GM23338 (cell line): ENCODE measurements around the gene SIKE1. TPM values are rescaled to one million over a fixed set of nuclear protein-coding genes. Genes with fewer than 3 reads are reported as not detected.

ENCODE experiments used
- ATAC-seq: fragments of 200-7000 bp; cut with Tn5 transposase; 3 replicates; pipeline ENCODE4 v1.9.1; 2020
- DNase-seq: peaks from one replicate; pipeline ENCODE4 v3.0.0-alpha.2; 2015; ENCODE audit warnings: low spot score
- H2AFZ ChIP-seq: fragments of 200-600 bp; sonication (generic); 2 replicates; pipeline ENCODE4 v1.8.0; 2016; ENCODE audit warnings: antibody characterized with exemption, mild to moderate bottlenecking, moderate library complexity
- H3F3A ChIP-seq: fragments of 200-600 bp; sonication (generic); replicated peaks from 2 replicates; pipeline ENCODE4 v1.8.0; 2017; ENCODE audit warnings: antibody characterized with exemption, mixed run types, low read depth
- H3K27ac ChIP-seq: fragments of 200-600 bp; sonication (generic); 2 replicates; pipeline ENCODE4 v1.6.1; 2016; ENCODE audit warnings: low read depth
- H3K27me3 ChIP-seq: fragments of 200-600 bp; sonication (generic); 2 replicates; pipeline ENCODE4 v1.8.0; 2016; ENCODE audit warnings: mild to moderate bottlenecking, mixed run types, moderate library complexity; ENCODE audit not compliant: insufficient read depth
- H3K36me3 ChIP-seq: fragments of 200-600 bp; sonication (generic); 2 replicates; pipeline ENCODE4 v1.8.0; 2016; ENCODE audit warnings: mild to moderate bottlenecking; ENCODE audit not compliant: insufficient read depth
- H3K4me1 ChIP-seq: fragments of 200-600 bp; sonication (generic); 2 replicates; pipeline ENCODE4 v1.8.0; 2016; ENCODE audit warnings: mild to moderate bottlenecking, moderate library complexity; ENCODE audit not compliant: insufficient read depth
- H3K4me2 ChIP-seq: fragments of 200-600 bp; sonication (generic); 2 replicates; pipeline ENCODE4 v1.7.1; 2017; ENCODE audit warnings: mixed run types
- H3K4me3 ChIP-seq: fragments of 200-600 bp; sonication (generic); 2 replicates; pipeline ENCODE4 v1.6.1; 2016; ENCODE audit warnings: mixed run types
- H3K79me2 ChIP-seq: fragments of 200-600 bp; sonication (generic); replicated peaks from 2 replicates; pipeline ENCODE4 v1.8.0; 2017; ENCODE audit warnings: mild to moderate bottlenecking; ENCODE audit not compliant: insufficient read depth
- H3K9me2 ChIP-seq: fragments of 200-600 bp; sonication (generic); 2 replicates; pipeline ENCODE4 v1.8.0; 2017; ENCODE audit not compliant: insufficient read depth
- H4K20me1 ChIP-seq: fragments of 200-600 bp; sonication (generic); replicated peaks from 2 replicates; pipeline ENCODE4 v1.8.0; 2017; ENCODE audit warnings: mild to moderate bottlenecking; ENCODE audit not compliant: insufficient read depth
- H3K27ac Mint-ChIP-seq: 2 replicates; pipeline ENCODE4 v1.8.0; 2020; ENCODE audit warnings: inconsistent platforms, mild to moderate bottlenecking, moderate library complexity, mixed read lengths
- H3K27me3 Mint-ChIP-seq: 3 replicates; pipeline ENCODE4 v1.8.0; 2022; ENCODE audit warnings: low read depth, mild to moderate bottlenecking, moderate library complexity, mixed read lengths, inconsistent platforms; ENCODE audit not compliant: insufficient read depth, poor library complexity
- H3K36me3 Mint-ChIP-seq: 3 replicates; pipeline ENCODE4 v1.8.0; 2021; ENCODE audit warnings: low read depth, mild to moderate bottlenecking, inconsistent platforms, moderate library complexity, mixed read lengths
- H3K4me1 Mint-ChIP-seq: 3 replicates; pipeline ENCODE4 v1.8.0; 2020; ENCODE audit warnings: mild to moderate bottlenecking, inconsistent platforms, mixed read lengths
- H3K4me3 Mint-ChIP-seq: 3 replicates; pipeline ENCODE4 v1.8.0; 2021; ENCODE audit warnings: moderate library complexity, mild to moderate bottlenecking, inconsistent platforms, mixed read lengths
- H3K9me3 Mint-ChIP-seq: 3 replicates; pipeline ENCODE4 v1.8.0; 2020; ENCODE audit warnings: moderate library complexity, mild to moderate bottlenecking, inconsistent platforms, mixed read lengths
- CREB1 ChIP-seq: fragments of 250-450 bp; sonication (Bioruptor Pico); IDR thresholded peaks from 2 replicates; pipeline ENCODE4 v1.5.0; 2020; ENCODE audit warnings: low read depth, mild to moderate bottlenecking, moderate library complexity
- ETS1 ChIP-seq: IDR thresholded peaks from 2 replicates; pipeline ENCODE4 v1.6.1; 2016; ENCODE audit warnings: antibody characterized with exemption
- EZH2 ChIP-seq: fragments of 200-600 bp; sonication (generic); IDR thresholded peaks from one replicate; pipeline ENCODE4 v1.8.0; 2017; ENCODE audit warnings: antibody characterized with exemption, mild to moderate bottlenecking, low read depth; ENCODE audit not compliant: unreplicated experiment
- EZH2phosphoT487 ChIP-seq: fragments of 200-600 bp; sonication (generic); IDR thresholded peaks from one replicate; pipeline ENCODE4 v1.8.1; 2018; ENCODE audit warnings: antibody characterized with exemption; ENCODE audit not compliant: unreplicated experiment
- JUNB ChIP-seq: IDR thresholded peaks from one replicate; pipeline ENCODE4 v1.6.1; 2016; ENCODE audit warnings: antibody characterized with exemption; ENCODE audit not compliant: unreplicated experiment
- NANOG ChIP-seq: IDR thresholded peaks from 2 replicates; pipeline ENCODE4 v1.6.1; 2016; ENCODE audit warnings: antibody characterized with exemption, borderline replicate concordance
- POLR2AphosphoS5 ChIP-seq: IDR thresholded peaks from 2 replicates; pipeline ENCODE4 v1.6.1; 2016; ENCODE audit warnings: antibody characterized with exemption, low read depth
- REST ChIP-seq: IDR thresholded peaks from one replicate; pipeline ENCODE4 v1.6.1; 2018; ENCODE audit warnings: antibody characterized with exemption; ENCODE audit not compliant: unreplicated experiment
- STAT1 ChIP-seq: IDR thresholded peaks from one replicate; pipeline ENCODE4 v1.6.1; 2016; ENCODE audit warnings: antibody characterized with exemption; ENCODE audit not compliant: unreplicated experiment
- ZNF114 ChIP-seq: fragments of 250-450 bp; sonication (Bioruptor Pico); IDR thresholded peaks from 2 replicates; pipeline ENCODE4 v1.5.0; 2020; ENCODE audit warnings: mild to moderate bottlenecking, moderate library complexity
- ZNF331 ChIP-seq: fragments of 250-450 bp; sonication (Bioruptor Pico); IDR thresholded peaks from 2 replicates; pipeline ENCODE4 v1.5.0; 2020; ENCODE audit warnings: low read depth, mild to moderate bottlenecking, moderate library complexity
- ZNF462 ChIP-seq: fragments of 250-450 bp; sonication (Bioruptor Pico); IDR thresholded peaks from 2 replicates; pipeline ENCODE4 v1.5.0; 2020; ENCODE audit warnings: mild to moderate bottlenecking, moderate library complexity
- polyA plus RNA-seq: library from polyadenylated mRNA; unstranded; fragments of >200 nt; fragmentation: Nextera tagmentation; extraction: Ambion mirVana; gene quantifications from 2 replicates; pipeline ENCODE4 v1.2.1, GENCODE V29; 2016
- total RNA-seq: library from RNA; depleted of rRNA; stranded (reverse); fragments of >200 nt; shearing (Covaris generic); gene quantifications from 2 replicates; pipeline ENCODE4 v1.2.3, GENCODE V29; 2014

The SIKE1 gene
- total and polyA plus RNA-seq, 2 experiments from 2014 or later: 74.0 to 96.3 TPM

GRCh38 chr1:114750780-114751179 lies 29.7 kb downstream of the SIKE1 start:
- Histone ChIP-seq H4K20me1 (peaks cover 84% of the 10 kb centered on the region), H3K36me3 (peaks cover 35% of the 10 kb centered on the region)

More at GRCh38 chr1:114750780-114751179, 29.7 kb downstream of the SIKE1 start:
- H3K4me2 ChIP-seq: no peak overlapping the region
- H3K4me1 ChIP-seq: peaks cover 47% of the 10 kb centered on the region
- peaks cover 62% of the 10 kb centered on the region for H3K36me3 Mint-ChIP-seq
- H3K4me1 Mint-ChIP-seq: peaks cover 46% of the 10 kb centered on the region
- no peak overlapping the region for H3K4me3 Mint-ChIP-seq
- no peaks in the 10 kb centered on the region for H3K9me2 ChIP-seq
- H2AFZ ChIP-seq: no peak overlapping the region
- 0 out of 2 replicates have a peak overlapping the region, but pooled peaks have one; percentile 30 for H3K27ac Mint-ChIP-seq
- H3K27ac ChIP-seq: no peak overlapping the region
- H3K79me2 ChIP-seq: peaks cover 100% of the 10 kb centered on the region
- DNase-seq: no peak
- H3K27me3 Mint-ChIP-seq: no peaks in the 10 kb centered on the region
- no peaks in the 10 kb centered on the region for H3K9me3 Mint-ChIP-seq
- H3K4me3 ChIP-seq: no peak overlapping the region
- TF ChIP-seq STAT1 (no peak), ETS1 (no peak), CREB1 (CRISPR knock-in tag) (no peak), JUNB (no peak), EZH2phosphoT487 (no peak), ZNF114 (CRISPR knock-in tag) (no peak), NANOG (no peak), ZNF331 (CRISPR knock-in tag) (no peak), POLR2AphosphoS5 (no peak), EZH2 (no peak), REST (no peak), ZNF462 (CRISPR knock-in tag) (no peak)
- H3K27me3 ChIP-seq: no peaks in the 10 kb centered on the region
- no peaks in the 10 kb centered on the region for H3F3A ChIP-seq
- ATAC-seq: no peak
